Fibroblast of villous mesenchyme (primary cell): ENCODE results near the gene AFF3. TPM values are rescaled to one million over a fixed set of nuclear protein-coding genes. Genes with fewer than 3 reads are reported as not detected.
"Not testable (repeated sequence)": the region's sequence is repeated elsewhere in the genome, so short reads cannot be mapped to it uniquely, and the experiment has no call there.

Source experiments
- DNase-seq: peaks from one replicate; pipeline ENCODE4 v3.0.0-alpha.2; 2010; ENCODE audit warnings: low read depth
- H3K4me3 ChIP-seq: 2 replicates; pipeline ENCODE4 v1.5.1; 2011; ENCODE audit warnings: low read depth, mild to moderate bottlenecking, low read length
- CTCF ChIP-seq: IDR thresholded peaks from 2 replicates; pipeline ENCODE4 v1.5.1; 2012; ENCODE audit warnings: low read depth, mild to moderate bottlenecking, low read length; ENCODE audit not compliant: insufficient read depth
- total RNA-seq: library from RNA; depleted of rRNA; stranded (reverse); fragments of >200 nt; gene quantifications from 2 replicates; pipeline ENCODE4 v1.2.3, GENCODE V29; 2012

Gene AFF3
- total RNA-seq, 1 donor, result 19.4 TPM

- DNase-seq, result no peak
- TF ChIP-seq CTCF, result no peak
- no peak overlapping the region for H3K4me3 ChIP-seq
Observed at GRCh38 chr2:99670768-99671734, 471.3 kb downstream of the AFF3 start.

DNA sequence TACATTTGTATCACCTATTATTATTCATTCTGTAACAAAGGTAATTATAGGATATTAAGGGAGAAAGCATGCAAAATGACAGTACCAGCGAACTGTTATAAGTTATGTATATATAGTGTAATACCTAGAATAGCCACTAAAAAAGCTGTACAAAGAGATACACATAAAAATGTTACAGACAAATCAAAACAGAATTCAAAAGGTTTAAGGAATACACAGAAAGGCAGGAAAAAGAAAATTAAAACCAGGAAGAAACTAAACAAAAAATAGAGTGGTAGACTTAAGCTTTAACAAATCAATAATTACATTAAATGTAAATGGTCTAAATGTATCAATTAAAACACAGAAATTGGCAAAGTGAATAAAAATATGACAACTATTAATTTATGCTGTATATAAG lies 476.1 kb downstream of the AFF3 start:
- no peak overlapping the region for H3K4me3 ChIP-seq
- DNase-seq, result no peak
- no peak for TF ChIP-seq CTCF

- H3K4me3 ChIP-seq, result no peak overlapping the region
- DNase-seq, result no peak
- no peak for TF ChIP-seq CTCF
Observed at GRCh38 chr2:99663641-99664040, 478.7 kb downstream of the AFF3 start.

GRCh38 chr2:99662761-99663341 lies 479.5 kb downstream of the AFF3 start:
- TF ChIP-seq CTCF, result no peak
- DNase-seq, result peak; percentile 64
- no peak overlapping the region for H3K4me3 ChIP-seq

DNA sequence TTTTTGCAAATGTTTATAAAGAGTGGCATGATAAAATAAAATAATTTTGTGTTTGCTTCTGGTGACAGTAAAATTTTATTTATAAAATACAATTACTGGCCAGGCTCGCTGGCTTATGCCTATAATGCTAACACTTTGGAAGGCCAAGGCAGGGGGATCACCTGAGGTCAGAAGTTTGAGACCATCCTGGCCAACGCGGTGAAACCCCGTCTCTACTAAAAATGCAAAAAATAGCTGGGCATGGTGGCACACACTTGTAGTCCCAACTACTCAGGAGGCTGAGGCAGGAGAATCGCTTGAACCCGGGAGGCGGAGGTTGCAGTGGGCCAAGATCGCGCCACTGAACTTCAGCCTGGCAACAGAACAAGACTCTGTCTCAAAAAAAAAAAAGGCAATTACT lies 480.6 kb downstream of the AFF3 start:
- DNase-seq, H3K4me3 ChIP-seq: not testable (repeated sequence)

DNA sequence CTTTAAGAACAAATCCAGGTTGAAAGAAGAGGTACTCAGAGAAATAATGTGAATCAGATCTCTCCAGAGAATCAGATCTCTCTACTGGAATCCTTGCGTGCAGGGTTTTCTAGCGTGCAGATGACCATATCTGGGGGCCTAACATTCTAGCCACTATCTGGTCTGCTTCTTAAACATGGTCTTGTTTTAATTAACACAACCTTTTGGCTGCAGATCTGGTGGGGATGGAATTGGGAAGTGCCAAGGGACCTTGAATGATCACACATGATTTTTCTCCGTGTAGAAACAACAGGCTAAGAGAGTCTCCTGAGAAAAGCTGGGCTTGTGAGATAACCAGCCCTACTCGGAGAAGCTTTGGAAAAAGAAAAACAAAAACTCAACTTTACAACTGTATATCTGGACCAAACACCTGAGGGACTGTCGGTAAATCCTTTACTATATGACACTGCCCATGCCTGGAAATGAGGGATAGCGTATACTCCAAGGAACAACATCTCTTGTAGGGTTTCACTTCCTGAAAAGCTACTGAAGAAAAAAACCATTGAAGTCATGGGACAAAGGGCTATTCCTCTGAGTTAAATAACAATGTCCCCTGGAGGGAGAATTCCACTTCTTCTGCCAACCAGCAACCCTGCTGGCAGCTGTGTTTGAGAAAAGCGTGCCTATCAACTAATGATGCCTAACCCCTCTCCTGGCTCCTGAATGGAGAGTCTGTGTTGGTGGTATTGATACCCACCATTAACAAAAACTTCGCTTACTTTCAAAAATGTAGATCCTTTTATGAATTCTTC lies 481.6 kb downstream of the AFF3 start:
- H3K4me3 ChIP-seq, result no peak overlapping the region
- DNase-seq, result no peak
- TF ChIP-seq CTCF, result no peak

- peak; percentile 59 for DNase-seq
- no peak for TF ChIP-seq CTCF
- H3K4me3 ChIP-seq, result no peak overlapping the region
Observed at GRCh38 chr2:99659874-99660273, 482.5 kb downstream of the AFF3 start.
